ENCODE data around the gene GALNT9.

GRCh38 chr12:132292328-132293319 is 36.8 kb downstream of the GALNT9 start:
- TF ChIP-seq CTCF (IDR thresholded peaks at IDR 0.05; ENCODE audit: low read depth, low read length) (no peak), EZH2phosphoT487 (IDR thresholded peaks at IDR 0.05; ENCODE audit: low read depth) (no peak)

All from OCI-LY3 (cell line).